Stimulated activated CD8-positive, alpha-beta memory T cell treated with anti-CD3 and anti-CD28 coated beads, Interleukin-2, amount 100 ng/mL, for 1 hour (primary cell): ENCODE results near the gene HDAC4.

Experiments used
- DNase-seq, 2 donors: peaks; one replicate each; pipeline ENCODE4 v3.0.0-alpha.2; 2020; ENCODE audit warnings: low read depth in 2 of 2

The HDAC4 gene

GRCh38 chr2:239168575-239168974, 232.2 kb downstream of the HDAC4 start:
- DNase-seq = no peak

GRCh38 chr2:239167766-239168444, 232.9 kb downstream of the HDAC4 start:
- no peak for DNase-seq

DNA sequence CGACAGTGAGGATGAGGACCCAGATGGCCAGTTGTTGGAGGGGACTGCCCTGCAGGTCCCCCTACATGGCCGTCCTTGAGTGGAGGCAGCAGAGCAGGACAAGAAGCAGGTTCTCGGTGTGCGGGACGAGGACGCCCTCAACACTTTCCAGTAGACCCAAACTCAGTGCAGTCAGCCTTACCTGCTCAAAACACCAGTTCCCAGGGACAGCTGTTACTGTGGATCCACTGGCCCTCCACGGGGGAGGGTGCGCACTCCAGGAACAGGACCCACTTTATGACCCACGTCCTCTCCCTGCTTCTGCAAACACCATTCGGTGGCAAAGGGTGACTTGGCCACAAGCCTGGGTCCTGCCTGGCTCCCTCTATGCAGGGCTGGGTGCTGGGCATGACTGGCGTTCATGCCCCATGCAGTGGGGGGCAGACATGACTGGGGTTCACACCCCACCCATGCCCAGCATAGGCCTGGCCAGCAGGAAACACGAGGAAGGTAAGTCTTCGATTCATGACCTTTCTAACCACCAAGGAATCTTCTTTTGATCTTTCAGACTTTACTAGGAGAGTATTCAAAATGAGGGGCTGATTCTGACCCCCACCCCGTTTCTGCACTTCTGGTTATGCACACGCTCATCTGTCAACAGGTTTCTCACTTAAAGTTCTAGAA, 233.7 kb downstream of the HDAC4 start:
- no peak for DNase-seq

DNA sequence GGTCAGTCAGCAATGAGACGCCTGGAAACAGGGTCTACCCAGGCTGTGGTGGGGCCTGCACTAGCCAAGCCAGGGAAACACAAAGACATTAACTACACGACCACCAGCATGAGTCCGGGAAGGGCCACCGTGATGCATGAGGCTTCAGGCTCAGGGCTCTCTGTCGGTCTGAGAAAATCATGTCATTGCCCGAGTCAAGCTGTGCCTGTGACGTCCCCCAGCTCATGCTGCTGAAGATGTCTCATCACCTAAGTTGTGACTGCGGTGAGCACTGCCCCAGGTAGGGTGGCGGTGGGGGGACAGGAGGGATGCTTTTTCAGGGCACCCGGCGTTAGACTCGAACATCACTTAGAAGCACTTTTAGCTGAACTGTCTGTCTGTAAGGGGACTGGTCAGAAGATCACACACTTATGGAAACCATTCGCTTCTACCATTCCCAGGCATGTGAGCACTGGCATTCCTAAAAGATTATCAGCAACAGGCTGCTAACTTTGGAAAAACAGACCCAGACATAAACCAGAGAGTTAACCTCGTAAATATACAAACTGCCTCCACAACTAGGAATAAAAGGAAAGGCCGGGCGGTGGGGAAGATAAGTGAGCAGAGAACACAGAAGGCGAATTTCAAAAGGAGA, 234.5 kb downstream of the HDAC4 start:
- no peak for DNase-seq

DNA sequence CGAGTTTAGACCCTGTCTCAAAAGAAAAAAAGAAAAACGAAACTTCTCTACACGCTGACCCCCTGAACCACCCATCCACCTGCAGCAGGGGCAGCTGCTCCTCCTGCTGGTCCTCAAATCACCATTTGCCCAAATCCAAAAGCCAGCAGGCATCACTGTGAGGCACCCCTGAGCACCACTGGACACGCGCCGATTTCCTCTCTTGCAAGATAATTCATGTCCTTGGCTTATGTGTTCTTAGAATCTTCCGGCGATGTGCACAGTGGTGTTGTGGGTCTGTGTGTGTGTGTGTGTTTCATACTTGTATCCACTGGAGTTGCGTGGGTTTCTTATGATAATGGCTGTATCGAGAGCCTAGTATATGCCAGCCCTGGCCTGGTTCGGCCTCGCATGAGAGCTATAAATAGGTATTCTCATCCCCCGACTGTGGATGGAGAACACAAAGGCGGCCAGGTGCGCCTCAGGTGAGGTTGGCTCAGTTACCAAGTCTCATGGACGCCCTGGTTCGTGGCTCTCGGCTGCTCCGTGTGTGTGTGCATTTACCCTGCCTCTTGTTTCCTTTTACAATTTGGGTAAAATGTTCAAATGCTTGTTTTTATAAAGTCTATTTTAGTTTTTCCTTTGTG, 235.5 kb downstream of the HDAC4 start:
- no peak for DNase-seq

GRCh38 chr2:239164335-239164871, 236.4 kb downstream of the HDAC4 start:
- no peak for DNase-seq

DNA sequence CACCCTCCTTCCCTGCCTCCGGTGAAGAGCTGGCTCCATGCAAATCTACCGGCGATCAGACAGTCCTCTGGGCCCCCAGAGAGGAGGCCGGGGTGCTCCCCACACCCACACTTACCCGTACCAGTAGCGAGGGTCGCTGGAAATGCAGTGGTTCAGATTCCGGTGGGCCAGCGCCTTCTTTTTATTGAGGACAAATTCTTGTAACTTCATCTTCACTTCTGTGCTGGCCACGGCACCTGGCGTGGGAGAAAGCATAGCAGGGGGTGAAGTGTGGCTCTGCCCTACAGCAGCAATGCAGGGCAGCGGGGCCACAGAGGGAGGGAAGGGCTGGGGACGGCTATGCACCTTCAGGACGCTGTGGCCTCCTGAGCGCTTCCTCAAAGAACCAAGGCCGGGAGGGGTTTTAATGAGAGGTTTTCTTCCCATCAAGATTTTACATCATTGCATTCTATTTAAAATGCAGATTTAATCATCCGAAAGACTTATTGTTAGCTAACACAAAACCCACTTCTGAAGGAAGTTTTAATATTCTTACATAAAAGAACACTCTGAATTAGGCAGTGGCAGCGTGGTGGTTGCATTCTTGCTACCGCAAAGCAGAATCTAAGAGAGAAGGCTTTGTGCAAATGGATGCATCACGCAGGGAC, 237.0 kb downstream of the HDAC4 start:
- DNase-seq = no peak

DNA sequence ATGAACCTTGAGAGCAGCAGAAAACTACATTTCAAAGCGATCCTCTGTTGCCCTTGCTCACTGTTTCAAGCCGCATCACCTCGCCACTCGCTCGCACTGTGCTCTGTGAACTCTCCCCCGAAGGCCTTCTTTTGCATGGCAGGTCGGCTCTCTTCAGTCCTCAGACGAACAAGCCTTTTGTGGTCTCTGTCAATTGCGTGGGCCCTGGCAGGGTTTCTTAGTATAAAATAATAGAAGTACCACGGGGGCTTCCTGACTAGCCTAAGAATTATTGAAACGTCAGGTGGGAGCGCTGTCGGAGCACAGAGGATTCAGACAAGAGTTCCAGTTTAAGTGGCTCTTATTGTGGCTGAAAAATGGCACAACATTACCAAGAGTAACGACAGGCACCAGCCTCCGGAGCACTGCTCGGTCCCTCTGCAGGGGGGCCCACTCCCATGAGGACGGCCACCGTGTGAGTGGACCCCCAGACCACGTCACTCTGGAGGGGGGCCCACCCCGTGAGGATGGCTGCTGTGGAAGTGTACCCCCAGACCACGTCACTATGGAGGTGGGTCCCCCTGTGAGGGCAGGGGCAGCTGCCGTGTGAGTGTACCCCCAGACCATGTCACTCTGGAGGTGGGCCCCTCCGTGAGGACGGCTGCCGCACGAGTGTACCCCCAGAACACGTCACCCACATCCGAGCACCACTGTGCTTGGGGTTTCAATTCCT, 237.7 kb downstream of the HDAC4 start:
- DNase-seq = no peak

DNA sequence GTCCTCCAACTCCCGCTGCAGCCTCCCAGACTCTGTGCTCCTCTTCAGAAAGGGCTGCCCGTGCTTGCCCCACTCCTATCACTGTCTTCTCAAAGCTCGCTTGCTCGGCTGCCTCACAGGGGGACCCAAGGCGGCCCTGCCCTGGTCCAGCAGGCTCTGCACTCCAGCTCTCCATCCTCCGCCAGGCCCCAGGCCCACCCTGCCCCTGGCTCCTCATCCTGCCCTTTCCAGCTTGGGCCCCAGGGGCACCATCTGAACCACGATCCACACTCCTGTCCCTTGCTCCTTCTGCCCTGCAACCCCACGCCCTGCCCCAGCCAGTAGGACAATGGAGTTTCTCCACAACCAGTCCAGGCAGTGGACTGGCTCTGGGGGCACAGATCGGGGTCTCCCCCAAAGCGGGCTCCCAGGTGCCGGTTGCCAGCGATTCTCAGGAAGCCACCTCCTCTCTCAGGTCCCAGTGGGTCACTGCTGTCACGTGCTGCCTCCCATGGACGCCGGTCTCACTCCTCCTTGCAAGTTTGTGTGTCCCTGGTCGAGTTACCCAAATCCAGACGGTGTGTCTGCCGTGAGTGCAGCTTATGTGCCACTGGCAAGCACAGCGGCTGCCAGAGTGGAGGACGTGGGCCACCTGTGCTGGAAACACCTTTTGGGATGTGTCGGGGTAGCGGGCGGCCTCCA, 238.5 kb downstream of the HDAC4 start:
- DNase-seq = no peak

GRCh38 chr2:239161711-239162140, 239.1 kb downstream of the HDAC4 start:
- DNase-seq = no peak

GRCh38 chr2:239160226-239161143, 240.3 kb downstream of the HDAC4 start:
- no peak for DNase-seq

DNA sequence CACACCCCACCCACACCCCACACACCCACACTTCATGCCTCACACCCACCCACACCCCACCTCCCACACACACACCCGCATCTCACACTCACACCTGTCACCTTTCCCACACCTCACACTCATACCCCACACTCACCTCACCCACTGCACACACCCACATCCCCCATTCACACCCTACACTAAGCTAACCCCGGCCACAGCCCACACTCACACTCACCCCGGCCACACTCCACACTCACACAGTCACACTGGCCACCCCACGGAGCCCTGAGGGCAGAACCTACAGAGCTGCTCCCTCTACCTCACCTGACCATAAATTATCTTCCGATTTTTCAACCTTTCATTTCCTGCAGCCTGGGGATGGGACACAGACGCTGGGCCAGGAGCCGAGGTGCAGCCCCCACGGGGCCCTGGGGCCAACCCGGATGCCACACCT, 241.3 kb downstream of the HDAC4 start:
- DNase-seq = no peak

GRCh38 chr2:239158641-239159475, 242.0 kb downstream of the HDAC4 start:
- DNase-seq = no peak

DNA sequence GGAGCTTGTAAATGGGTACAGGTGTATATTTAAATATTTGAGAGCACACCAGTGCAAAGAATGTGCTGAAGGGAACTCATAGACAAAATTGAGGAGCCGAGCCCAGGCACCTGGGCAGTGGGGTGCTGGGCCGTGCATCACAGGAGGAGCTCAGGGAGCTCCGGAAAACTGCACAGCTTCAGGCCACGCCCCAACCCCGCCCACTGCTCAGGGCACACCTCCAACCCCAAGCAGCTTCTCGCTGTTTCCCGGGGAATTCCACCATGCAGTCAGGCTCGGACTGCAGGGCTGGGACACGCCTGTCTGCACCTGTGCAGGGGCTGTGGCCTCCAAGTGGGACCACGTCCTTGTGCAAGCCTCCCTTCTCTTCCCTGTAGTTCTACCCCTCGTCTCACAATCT, 243.0 kb downstream of the HDAC4 start:
- DNase-seq = no peak

- no peak for DNase-seq
Measured at GRCh38 chr2:239157269-239157668, 243.6 kb downstream of the HDAC4 start.

- DNase-seq = no peak
Measured at GRCh38 chr2:239156516-239157265, 244.1 kb downstream of the HDAC4 start.

- no peak for DNase-seq
Measured at GRCh38 chr2:239155806-239156480, 244.9 kb downstream of the HDAC4 start.
